ENCODE results near the gene RAB35. TPM values are rescaled to one million over a fixed set of nuclear protein-coding genes. Genes with fewer than 3 reads are reported as not detected.
A peak's percentile ranks its signal among the peaks of the same experiment; 100 is the strongest.

The RAB35 gene
- polyA plus RNA-seq, 1 of the 3 experiments (the other 2 are of a cell fraction): 41.8 TPM

DNA sequence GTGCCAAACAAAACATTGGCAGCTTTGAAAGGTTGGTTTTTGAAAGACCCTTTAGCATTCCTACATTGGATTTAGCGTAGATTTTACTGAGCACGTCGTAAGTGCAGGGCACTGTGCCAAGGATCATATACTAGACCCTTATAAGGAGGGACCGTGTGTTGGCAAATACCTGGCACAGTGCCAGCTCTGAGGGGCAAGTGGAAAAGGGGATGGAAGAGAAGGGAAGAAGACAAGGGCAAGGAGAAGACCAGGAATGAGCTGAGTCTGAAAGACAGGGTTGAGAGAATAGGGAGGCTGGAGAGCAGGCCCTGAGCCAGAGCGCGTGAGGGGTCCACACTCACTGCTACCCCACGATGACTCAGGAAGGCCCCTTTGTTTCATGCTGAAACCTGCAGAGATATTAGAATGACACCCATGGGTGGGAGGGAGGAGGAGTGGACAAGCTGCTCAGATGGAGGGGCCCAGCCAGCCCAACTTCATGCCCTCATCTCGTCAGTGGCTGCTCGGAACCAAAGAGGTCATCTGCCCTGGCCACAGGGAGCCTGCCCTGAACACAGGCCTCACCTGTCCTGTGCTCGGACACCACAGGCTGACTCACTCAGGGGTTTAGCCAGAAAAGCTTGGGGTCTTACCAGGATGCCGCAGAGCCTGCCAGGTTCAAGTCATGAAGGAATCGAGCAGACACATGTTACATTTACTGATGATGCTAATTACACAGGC lies 25.0 kb downstream of the RAB35 start:
- no peaks in the 10 kb centered on the region for H3K9me3 ChIP-seq
- ChIA-PET CTCF (interaction anchor here (0.6 to 2.8 kb wide), 2 partner anchors 9 to 174 kb away, joined by 3 to 10 read pairs; partner anchors contain the start of gene PXN), POLR2A (interaction anchor here (1.1 kb wide), 1 partner anchor 110 kb away, joined by 5 read pairs; the partner anchor contains the start of gene RPLP0)
- H2AFZ ChIP-seq (ENCODE audit: low read depth): no peak overlapping the region
- H3K9me2 ChIP-seq: no peaks in the 10 kb centered on the region
- H3K27me3 ChIP-seq (ENCODE audit: insufficient read depth): no peaks in the 10 kb centered on the region
- H3K4me2 ChIP-seq: no peak overlapping the region
- DNase-seq: no peak
- no peak overlapping the region for H3K9ac ChIP-seq
- 0 out of 2 replicates have a peak, but pooled peaks cover 3% of the 10 kb centered on the region for H4K20me1 ChIP-seq (ENCODE audit: insufficient read depth)
- H3K36me3 ChIP-seq (replicated peaks in 1 of 2; ENCODE audit: control insufficient read depth in 1 of 2, insufficient read depth in 2 of 2, low read length in 1 of 2): peaks cover 0 to 20% of the 10 kb centered on the region in 2 experiments
- H3K27ac ChIP-seq (ENCODE audit: low read depth in 2 of 2, low read length in 1 of 2): peak overlapping the region in 1 of 2 experiments; percentile 19; a peak in 1 of 4 replicates
- TF ChIP-seq FOSL2 (IDR thresholded peaks at IDR 0.05; ENCODE audit: borderline replicate concordance, low read depth) (no peak), ELF1 (IDR thresholded peaks at IDR 0.05) (no peak), NFIC (IDR thresholded peaks at IDR 0.05; ENCODE audit: borderline replicate concordance) (peak; percentile 76)
- 90% methylated on average over 12 of the region's 12 CpGs for WGBS (ENCODE audit: low lambda C conversion rate)
- peaks cover 0 to 56% of the 10 kb centered on the region in 2 experiments; a peak in 1 of 4 replicates for H3K4me1 ChIP-seq (ENCODE audit: control insufficient read depth in 1 of 2, insufficient read depth in 2 of 2, low read depth in 1 of 2, low read length in 1 of 2)
- no peak overlapping the region for H3K4me3 ChIP-seq (ENCODE audit: low read depth in 2 of 2, low read length in 1 of 2)
- peaks cover 7% of the 10 kb centered on the region for H3F3A ChIP-seq (replicated peaks; ENCODE audit: insufficient read depth)
- H3K79me2 ChIP-seq (ENCODE audit: insufficient read depth): no peaks in the 10 kb centered on the region

DNA sequence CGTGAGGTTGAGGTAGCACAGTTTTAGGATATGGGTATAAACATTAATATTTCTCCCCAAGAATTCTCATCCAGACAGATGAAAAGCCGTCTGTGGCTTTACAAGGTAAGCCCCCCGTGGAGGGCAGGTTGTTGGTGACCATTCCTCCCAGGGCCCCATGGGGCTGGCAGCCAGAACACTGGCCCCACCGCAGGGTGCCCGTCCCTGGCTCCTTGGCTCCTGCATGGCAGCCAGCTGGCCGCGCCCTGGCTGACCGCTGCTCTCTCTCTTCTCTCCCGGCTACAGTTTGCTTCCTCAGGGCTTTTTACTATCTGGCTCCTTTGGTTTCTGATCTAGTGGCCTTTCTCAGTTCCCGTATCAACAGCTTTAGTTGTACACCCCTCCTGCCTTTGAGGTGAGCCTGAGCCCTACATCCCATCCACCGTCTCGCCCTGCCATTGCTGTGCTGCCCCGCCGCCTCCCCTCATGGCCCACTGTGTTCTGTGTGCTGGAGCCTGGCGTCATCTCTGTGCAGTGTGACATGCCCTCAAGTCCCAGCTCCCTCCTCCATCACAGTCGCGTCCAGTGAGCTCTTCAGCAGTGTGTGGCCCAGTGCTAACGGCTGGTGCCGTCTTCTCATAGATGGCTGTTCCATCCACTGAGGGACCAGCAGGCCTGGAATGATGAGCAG lies 25.8 kb downstream of the RAB35 start:
- H3K4me3 ChIP-seq (ENCODE audit: low read depth in 2 of 2, low read length in 1 of 2): no peak overlapping the region
- DNase-seq: no peak
- H4K20me1 ChIP-seq (ENCODE audit: insufficient read depth): 0 out of 2 replicates have a peak, but pooled peaks cover 3% of the 10 kb centered on the region
- H3K79me2 ChIP-seq (ENCODE audit: insufficient read depth): no peaks in the 10 kb centered on the region
- no peak overlapping the region for H2AFZ ChIP-seq (ENCODE audit: low read depth)
- no peak overlapping the region for H3K9ac ChIP-seq
- H3K27ac ChIP-seq (ENCODE audit: low read depth in 2 of 2, low read length in 1 of 2): no peak overlapping the region; a peak in 1 of 4 replicates
- H3F3A ChIP-seq (replicated peaks; ENCODE audit: insufficient read depth): peaks cover 7% of the 10 kb centered on the region
- no peak for TF ChIP-seq MEF2A (IDR thresholded peaks at IDR 0.05; ENCODE audit: borderline replicate concordance, low read depth)
- no peak for TF ChIP-seq MXI1 (IDR thresholded peaks at IDR 0.05; ENCODE audit: low read depth, low read length)
- no peak for TF ChIP-seq GATA2 (CRISPR knock-in tag; IDR thresholded peaks at IDR 0.05)
- no peak for TF ChIP-seq TCF12 (IDR thresholded peaks at IDR 0.05)
- no peak for TF ChIP-seq FOXJ3 (CRISPR knock-in tag; IDR thresholded peaks at IDR 0.05)
- TF ChIP-seq SIN3A (IDR thresholded peaks at IDR 0.05; ENCODE audit: borderline replicate concordance, low read depth, low read length): no peak
- no peak for TF ChIP-seq ELF1 (IDR thresholded peaks at IDR 0.05)
- TF ChIP-seq SMC3 (IDR thresholded peaks at IDR 0.05; ENCODE audit: low read depth, low read length): no peak
- no peak for TF ChIP-seq YY1 (IDR thresholded peaks at IDR 0.05; ENCODE audit: low read depth)
- TF ChIP-seq RAD21 (IDR thresholded peaks at IDR 0.05; ENCODE audit: low read length): no peak
- no peak for TF ChIP-seq CHD2 (IDR thresholded peaks at IDR 0.05; ENCODE audit: low read length, partially characterized antibody)
- TF ChIP-seq, protein P1, sequence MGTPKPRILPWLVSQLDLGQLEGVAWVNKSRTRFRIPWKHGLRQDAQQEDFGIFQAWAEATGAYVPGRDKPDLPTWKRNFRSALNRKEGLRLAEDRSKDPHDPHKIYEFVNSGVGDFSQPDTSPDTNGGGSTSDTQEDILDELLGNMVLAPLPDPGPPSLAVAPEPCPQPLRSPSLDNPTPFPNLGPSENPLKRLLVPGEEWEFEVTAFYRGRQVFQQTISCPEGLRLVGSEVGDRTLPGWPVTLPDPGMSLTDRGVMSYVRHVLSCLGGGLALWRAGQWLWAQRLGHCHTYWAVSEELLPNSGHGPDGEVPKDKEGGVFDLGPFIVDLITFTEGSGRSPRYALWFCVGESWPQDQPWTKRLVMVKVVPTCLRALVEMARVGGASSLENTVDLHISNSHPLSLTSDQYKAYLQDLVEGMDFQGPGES (IDR thresholded peaks at IDR 0.05; ENCODE audit: low read depth, low read length): no peak
- TF ChIP-seq EZH2phosphoT487 (IDR thresholded peaks at IDR 0.05; ENCODE audit: borderline replicate concordance, low read depth): no peak
- TF ChIP-seq RCOR1 (IDR thresholded peaks at IDR 0.05; ENCODE audit: low read length): no peak
- peaks cover 0 to 13% of the 10 kb centered on the region in 2 experiments for H3K36me3 ChIP-seq (replicated peaks in 1 of 2; ENCODE audit: control insufficient read depth in 1 of 2, insufficient read depth in 2 of 2, low read length in 1 of 2)
- H3K4me1 ChIP-seq (ENCODE audit: control insufficient read depth in 1 of 2, insufficient read depth in 2 of 2, low read depth in 1 of 2, low read length in 1 of 2): peaks cover 0 to 51% of the 10 kb centered on the region in 2 experiments; a peak in 1 of 4 replicates
- H3K9me3 ChIP-seq: no peaks in the 10 kb centered on the region
- no peak overlapping the region for H3K4me2 ChIP-seq
- H3K9me2 ChIP-seq: no peaks in the 10 kb centered on the region
- ChIA-PET CTCF (interaction anchor here (2.8 kb wide), 1 partner anchor 10 kb away, joined by 10 read pairs; no protein-coding TSS in a partner anchor), POLR2A (no interaction called here)
- WGBS (ENCODE audit: low lambda C conversion rate): 95% methylated on average over 16 of the region's 19 CpGs
- H3K27me3 ChIP-seq (ENCODE audit: insufficient read depth): no peaks in the 10 kb centered on the region

Data from SK-N-SH (cell line).